Endothelial cell (in vitro differentiated cells): ENCODE data around the gene SRP68. TPM values are rescaled to one million over a fixed set of nuclear protein-coding genes. Genes with fewer than 3 reads are reported as not detected.

Source experiments
- DNase-seq: peaks from one replicate; pipeline ENCODE4 v3.0.0; 2021; ENCODE audit warnings: low spot score
- H3K27ac Mint-ChIP-seq: one replicate; pipeline ENCODE4 v1.8.0; 2021; ENCODE audit warnings: mixed read lengths, inconsistent platforms; ENCODE audit not compliant: unreplicated experiment
- H3K27me3 Mint-ChIP-seq: one replicate; pipeline ENCODE4 v1.8.0; 2021; ENCODE audit warnings: mild to moderate bottlenecking, moderate library complexity, mixed read lengths, inconsistent platforms; ENCODE audit not compliant: unreplicated experiment
- H3K36me3 Mint-ChIP-seq: one replicate; pipeline ENCODE4 v1.8.0; 2021; ENCODE audit warnings: mild to moderate bottlenecking, low read depth, mixed read lengths, inconsistent platforms; ENCODE audit not compliant: unreplicated experiment
- H3K4me1 Mint-ChIP-seq: one replicate; pipeline ENCODE4 v1.8.0; 2021; ENCODE audit warnings: mild to moderate bottlenecking, mixed read lengths, inconsistent platforms; ENCODE audit not compliant: unreplicated experiment
- H3K4me3 Mint-ChIP-seq: one replicate; pipeline ENCODE4 v1.8.0; 2021; ENCODE audit warnings: mild to moderate bottlenecking, mixed read lengths, inconsistent platforms; ENCODE audit not compliant: unreplicated experiment
- H3K9me3 Mint-ChIP-seq: one replicate; pipeline ENCODE4 v1.8.0; 2021; ENCODE audit warnings: mixed read lengths, inconsistent platforms; ENCODE audit not compliant: unreplicated experiment
- CTCF ChIP-seq: fragments of 200-600 bp; sonication (generic); IDR thresholded peaks from one replicate; pipeline ENCODE4 v1.5.0; 2021; ENCODE audit warnings: antibody characterized with exemption; ENCODE audit not compliant: unreplicated experiment
- total RNA-seq: library from RNA; stranded (reverse); fragmentation: NEBNext Ultra II Directional; extraction: Animal tissue kit (Norgen Biotek cat#: 25700); gene quantifications from one replicate; pipeline ENCODE4 v1.2.1, GENCODE V29; 2021; ENCODE audit not compliant: unreplicated experiment

The SRP68 gene
- total RNA-seq, 1 donor from 2014 or later = 62.6 TPM

- H3K27ac Mint-ChIP-seq = no peak overlapping the region
- DNase-seq = no peak
- H3K4me3 Mint-ChIP-seq = no peak overlapping the region
- peaks cover 32% of the 10 kb centered on the region for H3K27me3 Mint-ChIP-seq
- no peaks in the 10 kb centered on the region for H3K9me3 Mint-ChIP-seq
- no peak for TF ChIP-seq CTCF
- peaks cover 17% of the 10 kb centered on the region for H3K36me3 Mint-ChIP-seq
- peaks cover 5% of the 10 kb centered on the region for H3K4me1 Mint-ChIP-seq
Observed at GRCh38 chr17:76082326-76083251, 10.3 kb upstream of the SRP68 start.

- peaks cover 7% of the 10 kb centered on the region for H3K4me1 Mint-ChIP-seq
- H3K27ac Mint-ChIP-seq = no peak overlapping the region
- TF ChIP-seq CTCF = no peak
- H3K36me3 Mint-ChIP-seq = peaks cover 15% of the 10 kb centered on the region
- H3K27me3 Mint-ChIP-seq = peaks cover 34% of the 10 kb centered on the region
- no peaks in the 10 kb centered on the region for H3K9me3 Mint-ChIP-seq
- H3K4me3 Mint-ChIP-seq = no peak overlapping the region
- no peak for DNase-seq
Observed at GRCh38 chr17:76081295-76082210, 9.2 kb upstream of the SRP68 start.

GRCh38 chr17:76080768-76081287, 8.5 kb upstream of the SRP68 start:
- peaks cover 37% of the 10 kb centered on the region for H3K27me3 Mint-ChIP-seq
- no peaks in the 10 kb centered on the region for H3K9me3 Mint-ChIP-seq
- H3K4me3 Mint-ChIP-seq = no peak overlapping the region
- DNase-seq = no peak
- TF ChIP-seq CTCF = no peak
- peaks cover 7% of the 10 kb centered on the region for H3K4me1 Mint-ChIP-seq
- H3K27ac Mint-ChIP-seq = no peak overlapping the region
- peaks cover 14% of the 10 kb centered on the region for H3K36me3 Mint-ChIP-seq

GRCh38 chr17:76079956-76080767, 7.8 kb upstream of the SRP68 start:
- no peak for TF ChIP-seq CTCF
- H3K36me3 Mint-ChIP-seq = peaks cover 14% of the 10 kb centered on the region
- H3K4me3 Mint-ChIP-seq = no peak overlapping the region
- peaks cover 44% of the 10 kb centered on the region for H3K27me3 Mint-ChIP-seq
- no peaks in the 10 kb centered on the region for H3K9me3 Mint-ChIP-seq
- H3K4me1 Mint-ChIP-seq = peaks cover 14% of the 10 kb centered on the region
- no peak for DNase-seq
- no peak overlapping the region for H3K27ac Mint-ChIP-seq
